GM12878 (cell line): ENCODE results near the gene TNFRSF9.

Experiments
- CTCF ChIP-seq, 3 experiments: IDR thresholded peaks in 2 of 3; conservative IDR thresholded peaks in 1 of 3; 2 replicates each; pipeline ENCODE4 v1.5.1; 2011; ENCODE audit warnings: low read depth in 3 of 3, low read length in 3 of 3, mild to moderate bottlenecking in 3 of 3, control low read depth in 2 of 3, moderate library complexity in 2 of 3, inconsistent platforms in 1 of 3, mixed read lengths in 1 of 3; ENCODE audit not compliant: control insufficient read depth in 2 of 3, insufficient read depth in 1 of 3; ENCODE audit errors: extremely low read depth in 1 of 3
- PBX3 ChIP-seq: IDR thresholded peaks from 2 replicates; pipeline ENCODE4 v1.6.1; 2011; ENCODE audit warnings: mild to moderate bottlenecking, low read depth, low read length, moderate library complexity; ENCODE audit not compliant: insufficient replicate concordance
- POLR2AphosphoS5 ChIP-seq: IDR thresholded peaks from 2 replicates; pipeline ENCODE4 v1.6.1; 2011; ENCODE audit warnings: mild to moderate bottlenecking, low read length, inconsistent platforms
- POU2F2 ChIP-seq: IDR thresholded peaks from 3 replicates; pipeline ENCODE4 v1.6.1; 2011; ENCODE audit warnings: low read depth, mild to moderate bottlenecking, low read length, borderline replicate concordance
- RCOR1 ChIP-seq: conservative IDR thresholded peaks from 2 replicates; pipeline ENCODE4 v1.6.1; 2012; ENCODE audit warnings: low read depth, low read length, improper control_type of control experiment
- RFX5 ChIP-seq: IDR thresholded peaks from 2 replicates; pipeline ENCODE4 v1.6.1; 2011; ENCODE audit warnings: low read depth, low read length, improper control_type of control experiment
- SIN3A ChIP-seq: IDR thresholded peaks from 2 replicates; pipeline ENCODE4 v1.6.1; 2012; ENCODE audit warnings: low read depth, low read length, improper control_type of control experiment
- SP1 ChIP-seq: IDR thresholded peaks from one replicate; pipeline ENCODE4 v1.6.1; 2011; ENCODE audit warnings: low read depth, low read length
- SPI1 ChIP-seq: IDR thresholded peaks from 2 replicates; pipeline ENCODE4 v1.6.1; 2011; ENCODE audit warnings: low read depth, mild to moderate bottlenecking, low read length, moderate library complexity, borderline replicate concordance; ENCODE audit not compliant: insufficient read depth
- SRF ChIP-seq, 2 experiments: IDR thresholded peaks; 2 replicates each; pipeline ENCODE4 v1.6.1; 2011; ENCODE audit warnings: low read depth in 2 of 2, low read length in 2 of 2, mild to moderate bottlenecking in 1 of 2, moderate library complexity in 1 of 2

DNA sequence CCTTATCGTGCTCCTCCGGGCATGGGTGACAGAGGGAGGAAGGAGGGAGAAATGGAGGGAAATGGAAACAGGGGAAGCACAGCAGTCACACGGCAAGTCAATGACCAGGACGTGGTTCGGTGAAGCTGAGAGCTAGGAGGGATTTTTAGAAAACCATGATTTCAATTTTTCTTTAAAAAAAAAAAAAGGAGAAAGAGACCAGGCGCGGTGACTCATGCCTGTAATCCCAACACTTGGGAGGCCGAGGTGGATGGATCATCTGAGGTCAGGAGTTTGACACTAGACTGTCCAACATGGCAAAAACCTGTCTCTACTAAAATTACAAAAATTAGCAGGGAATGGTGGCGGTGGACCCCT, 776 bp upstream of the TNFRSF9 start:
- TF ChIP-seq SIN3A: no peak
- TF ChIP-seq RFX5: no peak
- no peak for TF ChIP-seq SRF (IDR thresholded peaks at IDR 0.05; ENCODE audit: low read depth in 2 of 2, low read length in 2 of 2)
- no peak for TF ChIP-seq CTCF (IDR thresholded peaks at IDR 0.05 in 2 of 3, conservative IDR thresholded peaks at IDR 0.05 in 1 of 3; ENCODE audit: control insufficient read depth in 2 of 3, extremely low read depth in 1 of 3, insufficient read depth in 1 of 3, low read depth in 3 of 3, low read length in 3 of 3)
- no peak for TF ChIP-seq PBX3
- TF ChIP-seq SP1: no peak
- TF ChIP-seq POU2F2: no peak
- no peak for TF ChIP-seq POLR2AphosphoS5
- no peak for TF ChIP-seq RCOR1
- no peak for TF ChIP-seq SPI1
